Measurements from ENCODE around the gene COQ9. TPM values are rescaled to one million over a fixed set of nuclear protein-coding genes. Genes with fewer than 3 reads are reported as not detected.

COQ9 gene
- total RNA-seq, 1 donor from 2014 or later, result 34.1 TPM

GRCh38 chr16:57510016-57510871, 63.0 kb downstream of the COQ9 start:
- intact Hi-C loops (cut with micrococcal nuclease), result no loop called here
- H3K4me3 Mint-ChIP-seq, result no peak overlapping the region
- TF ChIP-seq, protein P1, sequence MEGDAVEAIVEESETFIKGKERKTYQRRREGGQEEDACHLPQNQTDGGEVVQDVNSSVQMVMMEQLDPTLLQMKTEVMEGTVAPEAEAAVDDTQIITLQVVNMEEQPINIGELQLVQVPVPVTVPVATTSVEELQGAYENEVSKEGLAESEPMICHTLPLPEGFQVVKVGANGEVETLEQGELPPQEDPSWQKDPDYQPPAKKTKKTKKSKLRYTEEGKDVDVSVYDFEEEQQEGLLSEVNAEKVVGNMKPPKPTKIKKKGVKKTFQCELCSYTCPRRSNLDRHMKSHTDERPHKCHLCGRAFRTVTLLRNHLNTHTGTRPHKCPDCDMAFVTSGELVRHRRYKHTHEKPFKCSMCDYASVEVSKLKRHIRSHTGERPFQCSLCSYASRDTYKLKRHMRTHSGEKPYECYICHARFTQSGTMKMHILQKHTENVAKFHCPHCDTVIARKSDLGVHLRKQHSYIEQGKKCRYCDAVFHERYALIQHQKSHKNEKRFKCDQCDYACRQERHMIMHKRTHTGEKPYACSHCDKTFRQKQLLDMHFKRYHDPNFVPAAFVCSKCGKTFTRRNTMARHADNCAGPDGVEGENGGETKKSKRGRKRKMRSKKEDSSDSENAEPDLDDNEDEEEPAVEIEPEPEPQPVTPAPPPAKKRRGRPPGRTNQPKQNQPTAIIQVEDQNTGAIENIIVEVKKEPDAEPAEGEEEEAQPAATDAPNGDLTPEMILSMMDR (IDR thresholded peaks at IDR 0.05), result no peak
- peaks cover 28% of the 10 kb centered on the region for H3K36me3 Mint-ChIP-seq (ENCODE audit: low read depth)
- no peaks in the 10 kb centered on the region for H3K9me3 Mint-ChIP-seq
- ATAC-seq (ENCODE audit: low read depth), result no peak
- no peaks in the 10 kb centered on the region for H3K4me1 Mint-ChIP-seq
- no peak overlapping the region for H3K27ac Mint-ChIP-seq
- no peak for DNase-seq
- peaks cover 15% of the 10 kb centered on the region for H3K27me3 Mint-ChIP-seq
- ChIA-PET POLR2A (interaction anchor here (0.7 kb wide), 1 partner anchor 17 kb away, joined by 4 read pairs; no protein-coding TSS in a partner anchor), CTCF (interaction anchor here (0.7 kb wide), 1 partner anchor 10 kb away, joined by 3 read pairs; no protein-coding TSS in a partner anchor)

Other genes with a start within 250 kb of the COQ9 start
- 27.1 and 29.4 TPM in 2 replicates for gene ARL2BP, start 202.2 kb upstream of the COQ9 start, total RNA-seq
- gene PLLP, start 162.8 kb upstream of the COQ9 start, total RNA-seq, result not detected in 2 replicates
- gene CCL22, start 88.7 kb upstream of the COQ9 start, total RNA-seq, result 276 and 288 TPM in 2 replicates
- gene CX3CL1, start 75.0 kb upstream of the COQ9 start, total RNA-seq, result 0.27 and 0.31 TPM in 2 replicates
- 6.7 and 7.0 TPM in 2 replicates for gene CCL17, start 42.7 kb upstream of the COQ9 start, total RNA-seq
- gene CIAPIN1, start 94 bp upstream of the COQ9 start, total RNA-seq, result 47.1 and 52.3 TPM in 2 replicates
- gene POLR2C, start 15.2 kb downstream of the COQ9 start, total RNA-seq, result 52.2 and 56.6 TPM in 2 replicates
- 0.66 and 0.73 TPM in 2 replicates for gene DOK4, start 39.0 kb downstream of the COQ9 start, total RNA-seq
- gene CCDC102A, start 89.1 kb downstream of the COQ9 start, total RNA-seq, result 15.5 TPM in 2 replicates
- 22.2 and 23.0 TPM in 2 replicates for gene ADGRG5, start 95.2 kb downstream of the COQ9 start, total RNA-seq
- 0.13 and 0.15 TPM in 2 replicates for gene ADGRG1, start 181.2 kb downstream of the COQ9 start, total RNA-seq
- not detected in 2 replicates for gene ADGRG3, start 220.8 kb downstream of the COQ9 start, total RNA-seq
- not detected in 2 replicates for gene DRC7, start 247.3 kb downstream of the COQ9 start, total RNA-seq